GM18870 (cell line): ENCODE measurements around the gene PRMT1.

Source experiments
- ATAC-seq: cut with Tn5 transposase; IDR thresholded peaks from one replicate; pipeline ENCODE4 v1.9.1; 2021; ENCODE audit warnings: moderate library complexity; ENCODE audit not compliant: unreplicated experiment

The PRMT1 gene

DNA sequence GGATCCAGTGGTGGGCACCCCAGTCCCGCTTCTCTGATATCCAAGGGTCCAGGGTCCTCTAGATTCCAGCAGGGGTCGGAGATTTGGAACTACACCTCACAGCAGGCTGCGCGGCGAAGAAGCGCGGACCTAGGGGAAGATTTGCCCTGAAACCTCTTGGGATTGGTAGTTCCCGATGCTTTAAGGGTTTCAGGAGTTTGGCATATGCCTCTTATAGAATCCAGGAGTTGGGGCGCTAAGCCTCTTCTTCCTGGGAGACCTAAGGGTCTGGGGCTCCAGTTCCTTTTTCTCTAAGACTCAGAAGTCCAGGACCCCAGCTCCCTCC lies 11.0 kb upstream of the PRMT1 start:
- no peak for ATAC-seq

DNA sequence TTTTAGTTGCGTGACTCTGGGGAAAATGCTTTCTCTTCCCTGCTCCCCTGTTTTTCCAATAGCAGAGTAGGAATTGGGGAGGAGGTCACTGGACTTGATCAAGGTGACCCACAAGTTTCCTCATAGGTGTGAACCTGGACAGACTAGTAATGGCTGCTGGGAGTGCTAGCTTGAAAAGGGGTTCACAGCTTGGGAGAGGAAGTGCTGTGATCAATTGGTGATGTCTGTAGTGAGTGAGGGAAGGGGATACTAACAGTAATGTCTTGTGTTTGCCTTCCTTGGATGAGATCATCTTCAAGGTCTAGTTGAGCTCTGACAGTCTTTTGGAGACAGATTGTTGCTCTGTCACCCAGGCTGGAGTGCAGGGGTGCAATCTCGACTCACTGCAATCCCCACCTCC lies 9.6 kb upstream of the PRMT1 start:
- no peak for ATAC-seq

DNA sequence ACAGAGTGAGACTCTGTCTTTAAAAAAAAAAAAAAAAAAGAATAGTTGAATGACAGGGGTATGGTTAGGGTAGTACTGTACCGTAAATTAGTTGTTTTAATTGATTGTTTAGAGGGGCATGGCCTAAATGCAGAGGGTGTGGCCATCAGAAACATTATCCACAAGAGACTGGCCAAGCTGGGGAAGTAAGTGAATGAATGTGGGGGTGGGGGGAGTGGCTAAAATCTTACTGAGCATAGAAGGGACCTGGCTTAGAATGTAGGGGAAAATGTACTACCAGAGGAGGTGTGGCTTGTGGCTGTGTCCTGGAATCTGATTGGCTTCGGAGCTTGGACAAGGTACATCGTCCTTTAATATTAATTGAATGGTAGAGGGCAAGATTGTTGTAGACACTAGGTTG lies 7.6 kb upstream of the PRMT1 start:
- no peak for ATAC-seq

DNA sequence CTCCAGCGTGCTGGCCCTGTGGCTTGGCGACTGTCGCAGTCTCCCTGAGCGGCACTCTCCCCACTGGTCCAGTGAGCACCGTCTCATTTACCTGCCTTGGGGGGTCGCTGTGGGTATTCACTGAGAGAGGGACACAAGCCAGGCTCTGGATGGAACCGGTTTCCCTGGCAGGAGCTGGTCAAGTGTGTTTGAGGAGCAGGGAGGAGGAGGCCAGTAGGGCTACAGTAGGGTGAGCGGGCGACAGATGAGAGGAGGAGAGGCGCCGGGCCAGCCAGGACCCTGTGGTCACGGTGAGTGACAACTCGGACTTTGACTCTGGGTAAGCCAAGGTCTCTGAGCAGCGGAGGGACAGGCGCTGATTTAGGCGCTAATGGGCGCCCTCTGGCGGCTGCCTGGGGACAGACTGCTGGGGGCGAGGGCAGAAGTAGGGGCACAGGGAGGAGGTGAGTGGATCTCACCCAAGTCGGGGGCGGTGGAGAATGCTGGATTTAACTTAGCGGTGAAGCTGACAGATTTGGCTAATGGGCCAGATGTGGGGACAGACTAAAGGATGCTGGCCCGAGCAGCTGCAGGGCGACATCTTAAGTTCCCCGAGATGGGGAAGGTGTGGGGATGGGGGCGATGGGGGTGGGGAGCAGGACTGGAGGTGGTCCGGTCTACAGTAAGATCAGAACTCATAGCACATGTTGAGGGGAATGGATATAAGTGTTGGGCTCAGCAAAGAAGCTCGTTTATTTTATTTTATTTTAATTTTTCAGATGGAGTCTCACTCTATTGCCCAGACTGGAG lies 4.7 kb upstream of the PRMT1 start:
- ATAC-seq: no peak

DNA sequence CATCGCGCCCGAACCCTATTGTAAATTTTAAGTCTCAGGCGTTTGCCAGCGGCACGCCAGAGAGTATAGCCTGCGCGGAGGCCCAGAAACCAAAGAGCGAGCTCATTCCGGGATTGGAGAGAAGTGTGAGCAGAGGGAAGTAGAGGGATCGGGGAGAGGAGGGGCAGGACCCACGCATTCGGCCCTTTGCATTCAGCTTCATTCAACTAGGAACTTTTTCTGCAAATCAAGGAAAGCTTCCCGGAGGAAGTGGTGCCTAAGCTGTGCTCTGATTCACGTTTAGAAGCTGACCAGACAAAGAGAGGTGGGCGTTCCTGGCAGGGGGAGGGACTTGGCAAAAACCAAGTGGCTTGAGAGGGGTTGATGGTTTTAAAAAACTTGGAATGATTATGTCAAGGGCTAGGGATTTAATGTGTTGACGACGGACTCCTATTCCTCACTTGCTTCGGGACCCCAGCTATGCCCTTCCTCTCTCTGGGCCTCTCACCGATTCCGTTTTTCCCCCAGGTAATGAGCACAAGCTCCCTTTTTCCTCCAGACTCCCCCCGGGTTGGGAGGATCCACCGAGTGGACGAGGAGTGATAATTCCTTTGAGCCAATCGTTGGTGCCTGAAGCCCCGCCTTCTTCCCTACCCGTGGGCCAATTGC lies 811 bp upstream of the PRMT1 start:
- ATAC-seq: peak; percentile 28

DNA sequence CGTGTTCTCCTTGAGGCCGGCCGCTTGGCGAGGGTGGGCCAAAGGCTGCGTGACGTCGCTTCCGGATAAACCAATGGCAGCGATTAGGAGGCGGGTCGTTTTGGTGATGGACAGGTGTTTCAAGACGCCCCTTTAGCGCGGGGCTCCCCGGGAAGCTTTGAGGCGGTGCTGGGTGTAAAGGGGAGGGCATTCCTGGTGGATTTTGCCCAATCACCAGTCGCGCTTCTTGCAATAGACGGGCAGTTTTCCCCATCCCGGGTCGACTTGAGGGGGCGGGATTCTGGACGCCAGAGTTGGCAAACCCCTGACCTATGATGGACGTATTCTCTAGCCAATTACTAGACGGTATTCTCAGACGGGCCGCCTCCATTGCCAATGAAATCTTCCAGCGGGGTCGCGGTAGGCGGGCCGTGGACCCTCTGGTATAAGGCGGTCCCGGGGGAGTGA lies 264 bp upstream of the PRMT1 start:
- peak; percentile 64 for ATAC-seq

DNA sequence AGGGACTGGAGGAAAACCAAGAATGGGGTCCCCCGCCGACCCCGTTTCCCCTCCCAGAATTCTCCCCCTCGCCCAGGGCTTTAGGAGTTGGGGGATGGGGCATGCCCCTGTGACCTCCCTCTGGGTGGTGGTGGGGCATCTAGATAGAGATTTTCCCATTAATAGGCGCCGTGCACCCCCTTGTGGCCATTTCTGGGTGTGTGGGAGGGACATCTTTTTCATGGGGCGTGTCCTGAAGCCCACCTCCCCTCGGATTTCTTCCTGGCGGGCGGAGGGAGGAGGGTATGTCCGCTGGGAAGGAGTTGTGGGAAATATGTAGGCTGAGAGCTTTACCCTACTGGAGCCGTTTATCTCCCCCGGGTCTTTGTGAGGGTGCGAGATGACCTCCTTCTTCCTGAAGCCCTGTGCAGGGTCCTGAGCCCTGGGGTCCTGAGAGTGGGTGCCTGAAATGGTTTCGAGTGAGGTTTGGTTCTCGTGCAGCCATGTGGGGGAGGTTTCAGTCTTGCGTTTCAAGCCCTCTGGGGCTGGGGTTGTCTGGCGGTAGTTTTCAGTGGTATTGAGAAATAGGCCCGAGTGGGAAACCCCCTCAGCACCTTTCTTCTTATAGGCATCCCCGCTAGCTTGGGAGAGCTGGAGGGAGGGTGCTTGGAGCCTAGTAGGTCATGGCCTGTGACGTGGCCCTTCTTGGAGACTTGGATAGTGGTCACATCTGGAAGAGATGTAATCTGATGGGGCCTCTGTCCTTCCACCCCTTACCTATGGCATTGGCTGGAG lies 1.0 kb downstream of the PRMT1 start:
- ATAC-seq: no peak

DNA sequence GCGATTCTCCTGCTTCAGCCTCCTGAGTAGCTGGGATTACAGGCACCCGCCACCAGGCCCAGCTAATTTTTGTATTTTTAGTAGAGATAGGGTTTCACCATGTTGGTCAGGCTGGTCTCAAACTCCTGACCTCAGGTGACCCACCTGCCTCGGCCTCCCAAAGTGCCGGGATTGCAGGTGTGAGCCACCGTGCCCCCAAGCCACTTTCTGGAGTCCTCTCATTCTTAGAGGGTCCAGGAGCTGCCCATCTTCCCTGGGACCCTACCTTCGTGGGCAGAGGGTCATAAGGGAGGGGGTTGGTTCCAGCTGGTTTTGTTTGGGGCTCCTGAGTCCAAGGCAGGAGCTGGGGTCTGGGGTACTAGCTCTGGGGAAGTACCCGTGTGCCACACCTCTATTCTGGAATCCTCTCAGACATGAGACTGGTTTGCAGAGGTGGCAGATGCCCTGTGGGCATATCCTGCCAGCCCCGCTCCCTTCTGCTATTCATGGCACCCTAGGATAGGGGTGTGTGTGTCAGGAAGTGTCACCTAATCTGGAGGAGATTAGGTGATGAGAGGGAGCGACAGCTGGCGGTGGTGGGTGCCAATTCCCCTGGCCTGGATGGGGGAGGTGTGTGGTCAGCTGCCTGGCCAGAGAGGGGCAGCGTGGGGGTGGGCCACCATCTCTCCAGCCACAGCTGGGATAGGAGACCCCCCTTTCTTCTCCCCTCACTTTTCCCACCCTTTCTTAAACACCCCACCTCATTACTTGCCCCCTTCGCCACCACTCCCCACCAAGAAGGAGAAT lies 2.1 kb downstream of the PRMT1 start:
- no peak for ATAC-seq

DNA sequence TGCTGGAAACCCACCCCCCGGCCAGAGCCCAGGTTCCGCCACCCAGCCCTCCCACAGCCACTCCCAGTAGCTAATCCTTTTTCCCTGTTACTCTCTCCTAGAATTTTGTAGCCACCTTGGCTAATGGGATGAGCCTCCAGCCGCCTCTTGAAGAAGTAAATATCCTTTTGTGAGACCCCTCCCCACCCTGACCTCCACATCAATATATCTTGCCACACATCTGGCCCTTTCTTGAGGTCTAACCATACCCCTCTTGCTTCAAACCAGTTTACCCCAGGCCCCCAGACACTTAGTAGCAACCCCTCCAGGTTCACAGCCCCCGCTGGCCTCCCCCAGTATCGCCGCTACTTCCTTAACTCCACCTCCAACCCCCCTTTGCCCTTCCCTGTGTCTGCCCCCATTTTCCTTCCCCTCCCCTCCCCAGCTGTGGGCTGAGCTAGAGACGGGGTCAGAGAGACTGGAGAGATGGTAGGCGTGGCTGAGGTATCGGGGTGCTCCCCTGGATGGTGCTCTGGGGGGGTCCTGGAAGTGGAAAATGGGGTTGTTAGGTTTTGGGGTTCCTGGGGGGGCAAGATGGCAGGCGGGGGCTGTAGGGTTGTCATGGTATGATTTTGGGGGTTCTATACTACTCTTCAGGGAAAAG lies 2.8 kb downstream of the PRMT1 start:
- no peak for ATAC-seq

DNA sequence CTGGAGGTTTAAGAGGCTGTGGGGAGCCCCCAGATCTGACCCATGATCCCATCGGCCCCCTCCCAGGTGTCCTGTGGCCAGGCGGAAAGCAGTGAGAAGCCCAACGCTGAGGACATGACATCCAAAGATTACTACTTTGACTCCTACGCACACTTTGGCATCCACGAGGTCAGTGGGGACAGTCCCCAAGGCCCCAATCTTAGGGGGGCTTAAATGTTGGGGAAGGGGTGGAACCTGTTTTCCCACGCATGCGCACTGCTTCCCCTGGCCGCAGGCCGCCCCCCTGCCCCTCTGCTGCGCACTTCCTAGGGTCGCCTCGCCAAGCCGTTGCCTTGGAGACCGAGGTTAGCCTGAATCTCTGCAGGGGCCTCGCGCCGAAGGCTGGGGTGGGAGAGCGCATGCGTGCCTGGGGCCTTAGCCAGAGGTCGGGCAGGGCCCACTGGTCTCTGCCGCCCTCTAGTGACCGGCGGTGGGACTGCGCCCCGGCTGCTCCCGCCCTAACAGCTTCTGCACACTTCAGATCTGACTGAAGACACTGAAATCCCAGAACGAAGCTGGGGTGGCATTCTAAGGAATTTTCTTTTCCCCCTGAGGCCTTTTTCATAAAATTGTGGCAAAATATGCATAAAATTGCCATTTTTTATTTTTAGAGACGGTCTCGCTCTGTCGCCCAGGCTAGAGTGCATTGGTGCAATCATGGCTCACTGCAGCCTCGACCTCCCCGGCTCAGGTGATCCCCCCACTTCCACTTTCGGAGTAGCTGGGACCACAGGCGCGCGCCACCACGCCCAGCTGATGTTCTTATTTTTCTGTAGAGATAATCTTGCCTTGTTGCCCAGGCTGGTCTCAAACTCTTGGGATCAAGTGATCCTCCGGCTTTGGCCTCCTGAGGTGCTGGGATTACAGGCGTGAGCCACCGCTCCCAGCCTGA lies 3.6 kb downstream of the PRMT1 start:
- no peak for ATAC-seq

DNA sequence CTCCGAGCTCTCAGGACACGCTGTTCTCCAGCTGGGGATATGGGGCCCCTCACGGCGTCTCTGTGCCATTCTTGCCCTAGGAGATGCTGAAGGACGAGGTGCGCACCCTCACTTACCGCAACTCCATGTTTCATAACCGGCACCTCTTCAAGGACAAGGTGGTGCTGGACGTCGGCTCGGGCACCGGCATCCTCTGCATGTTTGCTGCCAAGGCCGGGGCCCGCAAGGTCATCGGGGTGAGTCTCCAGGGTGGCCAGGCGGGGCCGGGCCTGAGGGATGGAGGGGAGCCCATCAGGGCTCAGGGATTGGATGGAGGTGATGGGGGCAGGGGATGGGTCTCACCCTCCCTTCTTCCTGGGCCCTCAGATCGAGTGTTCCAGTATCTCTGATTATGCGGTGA lies 4.8 kb downstream of the PRMT1 start:
- no peak for ATAC-seq

DNA sequence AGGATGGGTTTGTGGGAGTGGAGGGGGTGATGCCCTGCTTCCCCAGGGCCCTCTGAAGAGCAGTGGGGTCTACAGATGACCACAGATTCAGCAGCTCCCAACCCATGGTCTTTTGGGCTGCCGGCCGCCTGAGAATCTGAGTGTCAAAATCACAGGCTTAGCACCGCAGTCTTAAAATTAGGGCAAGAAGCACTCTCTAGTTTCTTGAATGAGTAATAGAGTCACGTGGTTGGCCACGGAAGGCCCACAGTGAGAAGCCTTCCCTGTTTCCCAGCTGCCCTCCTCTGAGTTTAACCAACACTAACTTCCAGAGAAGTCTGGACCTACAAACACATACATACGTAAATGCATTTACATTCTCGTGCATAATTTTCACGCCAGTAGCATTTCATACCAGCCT lies 5.2 kb downstream of the PRMT1 start:
- no peak for ATAC-seq

DNA sequence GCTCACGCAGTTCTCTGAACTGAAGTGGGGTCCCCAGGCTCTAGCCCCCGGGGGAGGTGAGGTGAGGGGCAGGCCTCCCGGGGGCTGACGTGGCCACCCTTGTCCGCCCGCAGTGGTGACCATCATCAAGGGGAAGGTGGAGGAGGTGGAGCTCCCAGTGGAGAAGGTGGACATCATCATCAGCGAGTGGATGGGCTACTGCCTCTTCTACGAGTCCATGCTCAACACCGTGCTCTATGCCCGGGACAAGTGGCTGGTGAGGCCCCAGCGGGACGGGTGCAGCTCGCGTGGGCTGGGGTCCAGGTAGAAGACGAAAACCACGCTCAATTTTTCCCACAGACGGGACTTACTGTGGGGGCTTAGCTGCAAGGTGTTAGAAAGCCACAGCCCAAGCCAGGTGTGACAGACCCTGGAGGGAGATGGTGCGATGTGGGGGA lies 6.8 kb downstream of the PRMT1 start:
- no peak for ATAC-seq

DNA sequence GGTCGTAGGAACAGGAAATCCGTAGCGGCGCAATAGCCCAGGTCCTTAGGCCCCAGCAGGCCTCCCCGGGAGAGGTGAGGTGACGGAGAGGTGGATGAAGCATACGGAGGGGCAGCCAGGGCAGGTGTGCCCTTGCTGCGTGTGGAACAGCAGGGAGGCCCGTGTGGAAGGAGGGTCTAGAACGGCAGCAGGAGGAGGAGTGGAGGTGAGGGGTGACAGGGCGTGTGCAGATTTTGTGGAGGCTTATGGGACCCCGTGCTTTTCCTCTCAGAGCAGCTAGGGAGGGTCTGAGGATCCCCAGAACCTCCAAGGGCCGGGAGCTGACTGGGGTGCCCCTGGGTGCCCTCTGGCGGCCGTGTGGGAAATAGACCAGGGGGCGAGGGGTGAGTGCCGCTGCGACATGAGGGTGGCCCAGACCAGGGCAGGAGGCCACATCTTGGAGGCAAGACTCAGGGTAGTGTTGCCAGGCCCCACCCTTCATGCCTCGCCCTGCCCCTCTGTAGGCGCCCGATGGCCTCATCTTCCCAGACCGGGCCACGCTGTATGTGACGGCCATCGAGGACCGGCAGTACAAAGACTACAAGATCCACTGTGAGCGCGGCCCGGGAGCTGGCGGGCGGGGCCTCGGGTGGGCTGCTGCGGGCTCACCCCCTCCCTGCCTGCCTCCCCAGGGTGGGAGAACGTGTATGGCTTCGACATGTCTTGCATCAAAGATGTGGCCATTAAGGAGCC lies 7.3 kb downstream of the PRMT1 start:
- no peak for ATAC-seq

DNA sequence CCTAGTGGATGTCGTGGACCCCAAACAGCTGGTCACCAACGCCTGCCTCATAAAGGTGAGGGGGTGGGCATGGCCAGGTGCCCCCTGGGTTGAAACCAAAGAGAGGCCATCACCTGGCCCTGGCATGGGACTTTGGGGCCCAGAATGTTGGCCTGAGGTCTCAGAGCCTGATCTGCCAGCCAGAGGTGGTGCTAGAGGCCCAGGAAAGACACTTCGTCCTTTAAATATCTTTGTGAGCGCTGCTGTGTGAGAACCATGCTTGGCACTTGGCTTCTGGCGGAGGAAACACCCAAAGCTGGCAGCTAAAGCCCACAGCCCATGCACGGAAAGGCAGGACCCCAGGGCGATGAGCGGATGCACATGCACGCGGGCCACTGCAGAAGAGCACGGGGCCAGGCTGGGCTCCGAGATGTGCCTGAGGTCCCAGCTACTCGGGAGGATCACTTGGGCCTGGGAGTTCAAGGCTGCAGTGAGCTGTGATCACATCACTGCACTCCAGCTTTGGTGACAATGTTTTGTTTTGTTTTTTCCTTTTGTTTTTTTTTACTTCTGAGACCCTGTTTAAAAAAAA lies 8.0 kb downstream of the PRMT1 start:
- no peak for ATAC-seq

DNA sequence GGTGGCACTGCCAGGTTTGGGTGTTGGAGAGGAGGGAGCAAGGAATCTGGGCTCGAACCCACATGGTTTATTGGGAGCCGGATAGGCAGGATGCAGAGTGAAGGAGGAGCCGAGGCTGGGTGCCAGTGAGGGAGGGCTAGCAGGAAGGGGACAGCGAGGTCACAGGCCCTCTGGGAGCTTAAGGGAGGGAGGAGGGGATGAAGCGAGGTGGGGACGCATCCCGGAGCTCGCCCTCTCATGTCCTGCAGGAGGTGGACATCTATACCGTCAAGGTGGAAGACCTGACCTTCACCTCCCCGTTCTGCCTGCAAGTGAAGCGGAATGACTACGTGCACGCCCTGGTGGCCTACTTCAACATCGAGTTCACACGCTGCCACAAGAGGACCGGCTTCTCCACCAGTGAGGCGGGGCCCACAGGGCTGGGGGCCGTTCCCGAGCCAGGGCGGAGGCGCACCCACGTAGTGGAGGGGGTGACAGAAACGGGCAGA lies 8.8 kb downstream of the PRMT1 start:
- ATAC-seq: no peak

DNA sequence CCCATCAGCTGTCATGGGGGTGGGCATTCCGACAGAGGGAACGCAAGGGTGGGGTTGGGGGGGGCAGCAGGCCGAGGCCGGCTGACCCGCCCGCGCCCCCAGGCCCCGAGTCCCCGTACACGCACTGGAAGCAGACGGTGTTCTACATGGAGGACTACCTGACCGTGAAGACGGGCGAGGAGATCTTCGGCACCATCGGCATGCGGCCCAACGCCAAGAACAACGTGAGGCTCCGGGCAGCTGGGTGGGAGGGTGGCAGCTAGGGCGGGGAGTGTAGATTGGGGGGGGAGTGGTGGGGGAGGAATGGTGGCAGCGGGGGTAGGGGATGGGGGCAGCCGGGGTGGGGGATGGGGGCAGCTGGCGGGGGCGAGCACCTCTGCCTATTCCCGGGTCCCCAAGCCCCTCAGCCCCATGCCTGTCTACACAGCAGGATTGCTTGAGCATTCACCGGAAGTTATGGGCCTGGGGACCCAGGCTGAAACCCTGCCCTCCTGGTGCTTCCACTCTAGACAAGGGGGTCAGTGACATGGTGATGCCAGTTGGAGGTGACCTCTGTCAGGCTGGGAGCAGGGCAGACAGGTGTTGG lies 9.5 kb downstream of the PRMT1 start:
- no peak for ATAC-seq

DNA sequence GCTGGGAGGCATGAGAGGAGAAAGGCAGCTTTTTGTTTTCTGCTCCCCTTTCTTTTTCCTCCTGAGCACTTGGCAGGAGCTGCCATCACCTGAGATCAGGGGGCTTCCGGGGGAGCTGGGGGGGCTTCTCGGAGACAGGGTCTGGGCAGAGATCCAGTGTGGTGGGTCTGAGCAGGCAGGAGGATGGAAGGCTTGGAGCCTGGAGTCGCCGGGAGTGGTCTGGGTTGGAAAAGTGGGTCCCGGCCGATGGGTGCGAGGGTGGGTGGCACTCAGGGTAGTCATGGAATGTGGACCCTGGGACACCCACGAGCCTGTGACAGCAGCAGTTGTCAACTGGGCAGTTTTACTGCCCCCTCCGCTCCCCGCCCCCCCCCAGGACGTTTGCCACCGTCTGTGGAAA lies 10.1 kb downstream of the PRMT1 start:
- ATAC-seq: no peak
